ENCODE data around the gene ISCA2.
"Not testable (repeated sequence)": the region's sequence is repeated elsewhere in the genome, so short reads cannot be mapped to it uniquely, and the experiment has no call there.

ISCA2 gene

DNA sequence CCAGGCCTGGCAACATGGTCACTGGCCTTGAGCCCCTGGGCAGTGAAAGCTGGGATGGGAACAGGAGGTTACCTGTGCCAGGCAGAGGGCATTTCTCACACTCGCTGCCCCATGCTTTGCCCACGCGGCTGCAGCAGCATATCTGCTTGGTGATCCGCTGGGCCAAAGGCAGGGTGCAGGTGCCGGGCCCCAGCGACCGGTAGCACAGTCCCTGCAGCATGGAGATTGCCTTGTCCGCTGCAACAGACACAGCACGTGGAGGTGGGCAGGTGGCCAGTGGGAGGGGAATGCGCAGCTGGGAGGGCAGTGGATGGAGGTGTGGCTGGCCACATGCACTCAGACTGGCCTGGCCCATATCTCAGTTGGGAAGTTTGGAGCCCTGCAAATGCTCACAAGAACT is 35.3 kb downstream of the ISCA2 start:
- no peak for DNase-seq

- DNase-seq: no peak
These were observed 37.4 kb downstream of the ISCA2 start for GRCh38 chr14:74531006-74531405.

DNA sequence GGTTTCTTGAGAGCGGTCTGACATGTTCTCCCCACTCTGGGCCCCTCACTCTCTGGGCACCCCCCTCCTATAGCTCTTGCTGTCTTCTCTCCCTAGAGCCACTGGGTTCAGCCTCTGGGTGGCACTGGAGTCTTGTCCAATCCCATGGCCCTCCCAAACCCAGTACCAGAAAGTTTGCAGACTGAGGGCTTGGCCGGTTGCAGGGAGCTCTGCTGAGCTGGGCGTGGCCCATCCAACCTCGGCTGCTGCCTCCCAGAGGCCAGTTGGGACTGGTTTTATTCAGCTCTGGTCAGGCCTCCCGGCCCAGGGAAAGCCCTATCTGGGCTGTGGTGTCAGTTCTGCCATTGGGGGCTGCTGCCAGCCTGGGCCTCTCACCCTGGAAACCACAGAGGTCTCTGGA is 37.9 kb downstream of the ISCA2 start:
- DNase-seq: peak; percentile 72

- no peak for DNase-seq
These were observed 38.7 kb downstream of the ISCA2 start for GRCh38 chr14:74532246-74532645.

DNA sequence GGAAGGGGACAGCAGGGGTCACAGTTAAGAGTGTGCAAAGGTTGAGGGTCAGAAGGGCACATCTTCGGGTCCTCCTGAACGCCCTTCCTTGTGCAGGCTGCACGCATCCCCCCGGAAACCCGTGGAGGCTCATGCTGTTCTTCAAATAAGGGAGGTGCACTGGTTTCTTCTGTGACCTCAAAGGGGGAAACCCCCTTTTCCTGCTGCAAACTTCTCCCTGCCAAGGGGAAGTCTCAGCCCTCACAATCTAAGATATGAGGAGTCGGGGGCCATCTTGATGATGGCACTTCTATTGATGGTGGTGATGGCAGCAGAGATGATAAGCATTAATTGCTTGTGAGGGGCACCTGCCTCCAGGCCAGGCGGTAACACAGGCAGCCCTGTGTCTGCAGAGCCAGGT is 40.0 kb downstream of the ISCA2 start:
- DNase-seq: no peak

GRCh38 chr14:74535756-74536325 is 42.3 kb downstream of the ISCA2 start:
- no peak for DNase-seq

DNA sequence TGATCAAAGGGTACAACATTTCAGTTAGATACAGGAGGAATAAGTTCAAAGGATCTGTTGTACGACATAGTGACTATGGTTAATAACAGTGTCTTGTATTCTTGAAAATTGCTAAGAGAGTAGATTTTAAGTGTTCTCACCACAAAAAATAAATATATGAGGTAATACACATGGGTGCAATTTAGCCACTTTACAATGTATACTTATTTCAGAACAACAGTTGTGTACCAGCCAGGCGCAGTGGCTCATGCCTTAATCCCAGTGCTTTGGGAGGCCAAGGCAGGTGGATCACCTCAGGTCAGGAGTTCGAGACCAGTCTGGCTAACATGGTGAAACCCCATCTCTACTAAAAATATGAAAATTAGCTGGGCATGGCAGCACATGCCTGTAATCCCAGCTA is 42.8 kb downstream of the ISCA2 start:
- not testable (repeated sequence) for DNase-seq

DNA sequence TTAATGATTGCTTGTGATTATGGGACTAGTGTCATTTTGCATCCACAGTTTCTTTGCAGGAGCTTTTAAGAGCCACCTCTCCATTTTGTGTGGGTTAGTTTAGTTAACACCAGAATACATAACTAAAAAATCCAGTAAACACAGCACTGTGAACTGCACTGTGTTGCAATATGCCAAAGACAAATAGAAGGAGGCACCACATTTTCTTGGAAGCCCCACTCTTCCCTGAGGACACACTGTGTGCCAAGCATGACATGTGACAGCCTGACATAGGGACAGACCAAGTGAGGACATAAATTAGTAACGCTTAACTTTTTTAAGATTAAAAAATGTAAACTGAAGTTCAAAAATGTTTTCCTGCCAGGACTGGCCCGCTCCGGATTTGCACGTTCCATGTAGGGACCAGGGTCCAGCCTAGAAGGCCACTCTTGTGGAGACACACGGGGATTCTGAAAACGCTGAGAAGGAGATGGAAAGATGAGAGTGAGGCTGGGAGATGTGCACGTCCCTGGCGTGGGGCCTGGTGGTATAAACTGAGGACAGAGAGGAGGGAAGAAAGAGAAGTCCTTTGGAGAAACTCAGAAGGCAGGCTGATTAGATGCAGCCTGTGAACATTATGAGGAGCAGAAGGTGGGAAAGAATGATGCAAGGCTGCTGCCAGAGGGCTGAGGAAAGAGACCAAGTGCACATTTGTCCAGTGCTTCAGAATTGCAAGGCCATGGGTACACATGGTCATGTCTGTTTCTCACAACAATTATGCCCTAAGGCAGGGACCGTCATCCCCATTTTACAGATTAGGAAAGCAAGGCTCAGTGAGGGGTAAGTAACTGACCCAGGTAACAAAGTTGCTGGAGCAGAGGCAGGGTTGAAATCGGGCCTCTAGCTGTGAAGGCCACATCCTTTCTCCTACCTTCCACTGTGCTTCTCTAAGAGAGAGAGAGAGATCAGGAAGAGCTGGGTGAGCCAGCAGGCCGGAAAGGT is 45.1 kb downstream of the ISCA2 start:
- no peak for DNase-seq

- DNase-seq: no peak
These were observed 45.9 kb downstream of the ISCA2 start for GRCh38 chr14:74539503-74539902.

- DNase-seq: no peak
These were observed 47.7 kb downstream of the ISCA2 start for GRCh38 chr14:74541225-74541624.

DNA sequence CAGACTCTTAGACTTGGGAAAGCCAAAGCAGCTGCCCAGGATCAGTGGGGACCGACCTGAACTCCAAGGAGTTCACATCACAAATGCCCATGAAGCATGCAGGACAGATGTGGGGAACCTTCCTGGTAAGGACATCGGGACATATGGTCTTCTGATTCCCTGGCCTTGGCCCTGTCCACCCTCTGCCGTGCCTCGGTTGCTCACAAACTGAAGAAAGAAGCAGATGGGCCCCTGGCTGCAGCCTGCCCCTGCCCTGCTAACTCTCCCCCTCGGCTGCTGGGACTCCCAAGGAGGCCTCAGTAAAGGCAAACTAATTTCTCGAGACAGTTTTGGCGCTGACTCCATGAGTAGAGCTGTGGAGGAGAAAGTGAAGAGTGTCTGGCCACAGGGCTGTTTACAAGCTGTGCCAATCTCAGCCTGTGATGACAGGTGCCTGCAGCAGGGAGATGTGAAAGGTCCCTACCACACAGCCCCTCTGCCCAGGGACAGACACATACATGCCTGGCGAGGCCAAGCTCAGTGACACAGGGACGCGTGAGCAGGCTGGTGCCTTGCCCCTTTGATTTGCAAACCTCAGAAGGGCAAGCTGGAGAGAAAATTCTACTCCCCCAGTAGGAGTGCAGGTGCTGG is 48.6 kb downstream of the ISCA2 start:
- DNase-seq: no peak

DNA sequence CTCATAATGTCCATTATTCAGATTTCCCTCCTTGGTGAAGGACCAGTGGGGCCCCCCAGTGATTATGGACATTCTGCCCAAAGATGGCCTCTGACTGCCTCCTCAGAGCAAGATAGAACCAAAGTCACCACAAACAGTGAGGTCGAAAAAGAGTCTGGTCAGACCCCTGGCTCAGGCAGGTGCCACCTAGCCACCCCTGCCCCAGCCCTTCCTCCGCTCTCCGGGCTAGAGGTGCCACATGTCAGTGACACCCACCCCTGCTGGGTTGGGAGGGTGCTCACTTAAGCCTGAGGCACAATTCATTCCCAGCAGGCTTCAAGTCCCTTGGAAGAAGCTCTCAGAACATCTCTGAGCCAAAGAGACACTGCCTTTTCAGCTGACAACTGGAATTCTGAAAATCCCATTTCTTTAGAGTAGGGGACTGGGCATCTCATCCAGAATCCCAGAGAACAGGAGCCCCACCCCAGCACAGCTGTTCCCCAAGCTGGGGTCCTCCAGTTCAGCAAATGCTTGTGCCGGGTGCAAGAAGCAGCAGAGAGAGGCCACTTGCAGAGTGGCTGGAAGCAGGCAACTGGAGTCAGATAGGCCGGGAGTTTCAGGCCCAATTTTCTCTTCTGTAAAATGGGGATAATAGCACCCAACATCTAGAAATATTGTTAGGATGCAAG is 50.3 kb downstream of the ISCA2 start:
- no peak for DNase-seq

DNA sequence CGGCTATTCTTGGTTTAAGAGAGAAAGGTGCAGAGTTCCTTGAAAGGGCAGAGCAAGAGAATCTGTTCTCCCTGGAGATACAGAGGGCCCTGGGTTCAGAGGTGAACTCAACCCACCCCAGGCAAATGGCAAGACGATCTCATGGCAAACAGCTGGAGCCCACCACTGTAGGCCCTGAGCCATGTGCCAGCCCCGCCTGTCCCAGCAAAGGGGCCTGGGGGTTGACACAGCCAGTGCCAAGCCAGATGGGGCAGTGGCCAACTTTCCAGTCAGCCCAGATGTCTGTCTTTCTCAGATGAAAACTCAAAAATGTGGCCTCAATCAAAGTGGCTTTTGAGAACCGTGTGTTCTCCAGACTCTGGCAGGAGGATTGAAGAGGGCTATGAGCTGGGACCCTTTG is 51.8 kb downstream of the ISCA2 start:
- no peak for DNase-seq

DNA sequence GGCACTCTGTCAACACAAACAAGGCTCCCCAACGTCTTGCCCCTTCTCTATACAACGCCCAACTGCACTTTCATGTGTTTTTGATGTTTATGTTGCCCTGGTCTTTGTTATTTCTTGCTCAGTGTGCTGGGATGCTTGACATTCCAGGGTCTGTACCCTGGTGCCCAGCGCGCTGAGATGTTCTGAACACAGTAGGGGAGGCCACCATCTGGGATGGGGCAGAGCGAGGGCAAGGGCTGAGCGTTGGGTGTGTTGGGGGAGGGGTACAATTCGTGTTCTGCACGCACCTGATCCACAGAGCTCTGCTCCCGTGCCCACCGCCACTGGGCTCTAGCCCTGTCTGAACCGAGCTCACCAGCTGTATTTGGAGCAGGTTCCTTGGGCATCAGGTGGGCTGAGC is 52.9 kb downstream of the ISCA2 start:
- DNase-seq: peak; percentile 53
